Panc1 (cell line): ENCODE data around the gene NRP2. TPM values are rescaled to one million over a fixed set of nuclear protein-coding genes. Genes with fewer than 3 reads are reported as not detected.

Source experiments
- ATAC-seq: fragments of 200-7000 bp; cut with Tn5 transposase; 2 replicates; pipeline ENCODE4 v1.9.1; 2020; ENCODE audit warnings: mild to moderate bottlenecking, moderate library complexity
- BruUV-seq: library from RNA; stranded (reverse); fragments of 400-500 nt; replicated peaks from 2 replicates; lab custom pipeline; 2021; lab: Mats Ljungman, UMichigan
- CTCF ChIA-PET: fragments of 300-600 bp; sonication (Branson Sonifier 250); formaldehyde crosslinking; loops from one replicate; lab custom pipeline; 2022; ENCODE audit warnings: antibody characterized with exemption; lab: Charles Lee
- POLR2A ChIA-PET: fragments of 300-600 bp; sonication (Branson Sonifier 250); formaldehyde crosslinking; loops from one replicate; lab custom pipeline; 2022; ENCODE audit warnings: antibody characterized with exemption; lab: Charles Lee
- DNase-seq: peaks from one replicate; pipeline ENCODE4 v3.0.0-alpha.2; 2010; ENCODE audit warnings: low read depth, low spot score
- H3K27ac ChIP-seq: 2 replicates; pipeline ENCODE4 v1.5.1; 2011; ENCODE audit warnings: mild to moderate bottlenecking, low read length, inconsistent platforms
- H3K27me3 ChIP-seq: fragments of 200-500 bp; sonication (Bioruptor generic); 2 replicates; pipeline ENCODE4 v1.6.0; 2014; ENCODE audit warnings: low read length, inconsistent platforms; ENCODE audit not compliant: control insufficient read depth, insufficient read depth
- H3K36me3 ChIP-seq: fragments of 200-500 bp; sonication (Bioruptor generic); 2 replicates; pipeline ENCODE4 v1.5.1; 2014; ENCODE audit warnings: inconsistent platforms, mild to moderate bottlenecking, low read length, moderate library complexity; ENCODE audit not compliant: control insufficient read depth, insufficient read depth
- H3K4me1 ChIP-seq: 2 replicates; pipeline ENCODE4 v1.5.1; 2011; ENCODE audit warnings: inconsistent platforms, mild to moderate bottlenecking, low read length, moderate library complexity; ENCODE audit not compliant: control insufficient read depth, insufficient read depth
- H3K4me3 ChIP-seq, 2 experiments: 2 replicates each; pipeline ENCODE4 v1.5.1; 2011 to 2012; ENCODE audit warnings: low read depth in 2 of 2, low read length in 2 of 2, mild to moderate bottlenecking in 2 of 2, inconsistent platforms in 1 of 2, moderate library complexity in 1 of 2
- H3K9me3 ChIP-seq: fragments of 200-500 bp; sonication (Bioruptor generic); 2 replicates; pipeline ENCODE4 v1.5.1; 2014; ENCODE audit warnings: low read depth, mild to moderate bottlenecking, inconsistent platforms, low read length, moderate library complexity; ENCODE audit not compliant: control insufficient read depth, insufficient read depth
- POLR2AphosphoS5 ChIP-seq: IDR thresholded peaks from 2 replicates; pipeline ENCODE4 v1.6.1; 2012; ENCODE audit warnings: mild to moderate bottlenecking, low read depth, low read length, moderate library complexity
- SIN3A ChIP-seq: IDR thresholded peaks from 2 replicates; pipeline ENCODE4 v1.6.1; 2012; ENCODE audit warnings: low read depth, mild to moderate bottlenecking, low read length, moderate library complexity, borderline replicate concordance; ENCODE audit not compliant: insufficient read depth
- TCF7L2 ChIP-seq: IDR thresholded peaks from 2 replicates; pipeline ENCODE4 v1.6.1; 2011; ENCODE audit warnings: mild to moderate bottlenecking, low read depth, low read length, inconsistent platforms
- in situ Hi-C: cut with HindIII; loops from 2 replicates; pipeline ENCODE4 v1.10.0; 2016; ENCODE audit warnings: low sequenced_read_pairs, low pct_unique_long_range_greater_than_20kb
- intact Hi-C: fragments of 100-400 bp; cut with micrococcal nuclease; formaldehyde crosslinking; loops from one replicate; pipeline ENCODE4 v1.10.0; 2022; ENCODE audit not compliant: unreplicated experiment
- total RNA-seq: library from RNA; stranded (reverse); gene quantifications from one replicate; pipeline ENCODE4 v1.2.1, GENCODE V29; 2021; ENCODE audit not compliant: unreplicated experiment
- TF ChIP-seq, protein P1 (sequence below): fragments of 450-650 bp; IDR thresholded peaks from 2 replicates; pipeline ENCODE4 v1.5.1; 2017; ENCODE audit warnings: mild to moderate bottlenecking
- TF ChIP-seq, protein P2 (sequence below), 2 experiments: IDR thresholded peaks; 2 replicates each; pipeline ENCODE4 v1.6.1; 2011 to 2012; ENCODE audit warnings: low read depth in 2 of 2, control low read depth in 1 of 2, low read length in 1 of 2, mild to moderate bottlenecking in 1 of 2, moderate library complexity in 1 of 2; ENCODE audit not compliant: insufficient read depth in 1 of 2

NRP2 gene
- total RNA-seq, 1 experiment from 2014 or later, result 6.7 TPM

DNA sequence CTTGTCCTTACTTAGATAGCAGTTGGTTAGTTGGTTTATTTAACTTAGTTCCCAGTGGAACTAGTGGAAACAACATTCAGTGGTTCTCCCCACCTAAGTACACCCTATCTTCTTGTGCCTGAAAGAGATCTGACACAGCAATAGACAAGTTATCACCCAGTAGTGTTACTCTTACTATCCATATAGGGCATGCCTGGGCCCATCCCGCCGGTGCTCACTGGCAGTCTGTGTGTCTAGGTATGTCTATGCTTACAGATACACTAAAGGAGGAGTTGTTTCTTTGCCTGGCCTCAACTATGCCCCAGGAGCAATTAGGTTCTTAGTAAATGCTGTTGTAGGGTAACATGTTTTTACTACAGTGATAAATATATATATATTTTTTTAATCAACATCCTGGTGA is 12.0 kb upstream of the NRP2 start:
- Histone ChIP-seq H3K27ac (no peak overlapping the region), H3K4me1 (no peaks in the 10 kb centered on the region), H3K27me3 (no peaks in the 10 kb centered on the region), H3K4me3 (no peak overlapping the region), H3K9me3 (no peaks in the 10 kb centered on the region), H3K36me3 (no peaks in the 10 kb centered on the region)
- BruUV-seq, result no TSS peak
- ChIA-PET CTCF (no interaction called here), POLR2A (no interaction called here)
- intact Hi-C loops, result loop anchor here (10.0 kb wide), 2 partner anchors 345 to 975 kb away; no protein-coding TSS in a partner anchor
- no peak for ATAC-seq
- no peak for DNase-seq
- TF ChIP-seq TCF7L2 (no peak), SIN3A (no peak), POLR2AphosphoS5 (no peak)
- TF ChIP-seq, protein P1, sequence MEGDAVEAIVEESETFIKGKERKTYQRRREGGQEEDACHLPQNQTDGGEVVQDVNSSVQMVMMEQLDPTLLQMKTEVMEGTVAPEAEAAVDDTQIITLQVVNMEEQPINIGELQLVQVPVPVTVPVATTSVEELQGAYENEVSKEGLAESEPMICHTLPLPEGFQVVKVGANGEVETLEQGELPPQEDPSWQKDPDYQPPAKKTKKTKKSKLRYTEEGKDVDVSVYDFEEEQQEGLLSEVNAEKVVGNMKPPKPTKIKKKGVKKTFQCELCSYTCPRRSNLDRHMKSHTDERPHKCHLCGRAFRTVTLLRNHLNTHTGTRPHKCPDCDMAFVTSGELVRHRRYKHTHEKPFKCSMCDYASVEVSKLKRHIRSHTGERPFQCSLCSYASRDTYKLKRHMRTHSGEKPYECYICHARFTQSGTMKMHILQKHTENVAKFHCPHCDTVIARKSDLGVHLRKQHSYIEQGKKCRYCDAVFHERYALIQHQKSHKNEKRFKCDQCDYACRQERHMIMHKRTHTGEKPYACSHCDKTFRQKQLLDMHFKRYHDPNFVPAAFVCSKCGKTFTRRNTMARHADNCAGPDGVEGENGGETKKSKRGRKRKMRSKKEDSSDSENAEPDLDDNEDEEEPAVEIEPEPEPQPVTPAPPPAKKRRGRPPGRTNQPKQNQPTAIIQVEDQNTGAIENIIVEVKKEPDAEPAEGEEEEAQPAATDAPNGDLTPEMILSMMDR, result no peak
- in situ Hi-C loops, result no loop called here

DNA sequence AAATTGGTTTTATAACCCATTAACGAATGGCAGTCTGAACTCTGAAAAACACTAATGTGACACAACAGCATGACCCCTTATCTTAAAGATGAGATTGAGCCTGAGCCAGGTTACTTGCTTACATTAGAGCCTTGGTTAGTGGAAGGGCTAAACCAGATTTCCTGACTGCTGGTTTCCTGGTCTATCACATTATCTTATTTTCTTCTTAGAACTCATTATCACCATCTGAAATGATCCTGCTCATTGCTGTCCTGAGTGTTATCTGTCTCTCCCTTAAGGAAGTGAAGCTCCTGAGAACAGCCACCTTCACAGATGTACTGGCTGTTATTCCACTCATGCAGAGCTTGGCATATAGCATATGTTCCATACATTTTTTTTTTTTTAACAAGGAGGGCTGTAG is 9.0 kb upstream of the NRP2 start:
- no peaks in the 10 kb centered on the region for H3K4me1 ChIP-seq
- in situ Hi-C loops, result no loop called here
- BruUV-seq, result no TSS peak
- CTCF ChIA-PET, result no interaction called here
- ATAC-seq (no peak), DNase-seq (no peak)
- intact Hi-C loops, result loop anchor here (10.0 kb wide), 2 partner anchors 349 to 979 kb away; no protein-coding TSS in a partner anchor
- no peak overlapping the region for H3K27ac ChIP-seq
- TF ChIP-seq, protein P1, result no peak
- TF ChIP-seq TCF7L2 (no peak), SIN3A (no peak), POLR2AphosphoS5 (no peak)
- TF ChIP-seq, protein P2, sequence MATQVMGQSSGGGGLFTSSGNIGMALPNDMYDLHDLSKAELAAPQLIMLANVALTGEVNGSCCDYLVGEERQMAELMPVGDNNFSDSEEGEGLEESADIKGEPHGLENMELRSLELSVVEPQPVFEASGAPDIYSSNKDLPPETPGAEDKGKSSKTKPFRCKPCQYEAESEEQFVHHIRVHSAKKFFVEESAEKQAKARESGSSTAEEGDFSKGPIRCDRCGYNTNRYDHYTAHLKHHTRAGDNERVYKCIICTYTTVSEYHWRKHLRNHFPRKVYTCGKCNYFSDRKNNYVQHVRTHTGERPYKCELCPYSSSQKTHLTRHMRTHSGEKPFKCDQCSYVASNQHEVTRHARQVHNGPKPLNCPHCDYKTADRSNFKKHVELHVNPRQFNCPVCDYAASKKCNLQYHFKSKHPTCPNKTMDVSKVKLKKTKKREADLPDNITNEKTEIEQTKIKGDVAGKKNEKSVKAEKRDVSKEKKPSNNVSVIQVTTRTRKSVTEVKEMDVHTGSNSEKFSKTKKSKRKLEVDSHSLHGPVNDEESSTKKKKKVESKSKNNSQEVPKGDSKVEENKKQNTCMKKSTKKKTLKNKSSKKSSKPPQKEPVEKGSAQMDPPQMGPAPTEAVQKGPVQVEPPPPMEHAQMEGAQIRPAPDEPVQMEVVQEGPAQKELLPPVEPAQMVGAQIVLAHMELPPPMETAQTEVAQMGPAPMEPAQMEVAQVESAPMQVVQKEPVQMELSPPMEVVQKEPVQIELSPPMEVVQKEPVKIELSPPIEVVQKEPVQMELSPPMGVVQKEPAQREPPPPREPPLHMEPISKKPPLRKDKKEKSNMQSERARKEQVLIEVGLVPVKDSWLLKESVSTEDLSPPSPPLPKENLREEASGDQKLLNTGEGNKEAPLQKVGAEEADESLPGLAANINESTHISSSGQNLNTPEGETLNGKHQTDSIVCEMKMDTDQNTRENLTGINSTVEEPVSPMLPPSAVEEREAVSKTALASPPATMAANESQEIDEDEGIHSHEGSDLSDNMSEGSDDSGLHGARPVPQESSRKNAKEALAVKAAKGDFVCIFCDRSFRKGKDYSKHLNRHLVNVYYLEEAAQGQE (IDR thresholded peaks at IDR 0.05; ENCODE audit: insufficient read depth in 1 of 2, low read depth in 2 of 2, low read length in 1 of 2), result no peak
- H3K36me3 ChIP-seq, result no peaks in the 10 kb centered on the region
- H3K27me3 ChIP-seq, result no peaks in the 10 kb centered on the region
- no peaks in the 10 kb centered on the region for H3K9me3 ChIP-seq
- H3K4me3 ChIP-seq, result no peak overlapping the region
- POLR2A ChIA-PET, result no interaction called here
